ENCODE data around the gene ZNF516.

ZNF516 gene

GRCh38 chr18:76521417-76522121 lies 26.5 kb upstream of the ZNF516 start:
- Histone ChIP-seq H4K20me1 (ENCODE audit: insufficient read depth, low read length) (no peaks in the 10 kb centered on the region), H3K36me3 (ENCODE audit: insufficient read depth, low read length) (no peaks in the 10 kb centered on the region), H3K9ac (ENCODE audit: low read depth, low read length) (no peak overlapping the region), H2AFZ (ENCODE audit: low read depth, low read length) (no peak overlapping the region), H3K4me1 (ENCODE audit: insufficient read depth, low read length) (no peaks in the 10 kb centered on the region), H3K27ac (ENCODE audit: low read length) (no peak overlapping the region), H3K27me3 (ENCODE audit: insufficient read depth, low read length, poor library complexity) (peaks cover 20% of the 10 kb centered on the region), H3K9me3 (ENCODE audit: insufficient read depth, low read length, severe bottlenecking) (no peaks in the 10 kb centered on the region), H3K4me2 (ENCODE audit: insufficient read depth, low read length) (no peak overlapping the region), H3K4me3 (ENCODE audit: low read depth in 1 of 2, low read length in 2 of 2) (no peak overlapping the region), H3K79me2 (ENCODE audit: insufficient read depth, low read length) (no peaks in the 10 kb centered on the region)
- ATAC-seq (ENCODE audit: insufficient read depth, low read depth) = no peak
- TF ChIP-seq CTCF (IDR thresholded peaks at IDR 0.05; ENCODE audit: borderline replicate concordance, extremely low read depth, low read length, poor library complexity, severe bottlenecking) (no peak), EZH2 (IDR thresholded peaks at IDR 0.05; ENCODE audit: borderline replicate concordance, low read depth, low read length, severe bottlenecking) (no peak)
- no peak for DNase-seq

- Histone ChIP-seq H2AFZ (ENCODE audit: low read depth, low read length) (no peak overlapping the region), H3K9ac (ENCODE audit: low read depth, low read length) (no peak overlapping the region), H3K36me3 (ENCODE audit: insufficient read depth, low read length) (no peaks in the 10 kb centered on the region), H3K4me1 (ENCODE audit: insufficient read depth, low read length) (no peaks in the 10 kb centered on the region), H3K27ac (ENCODE audit: low read length) (no peak overlapping the region), H3K27me3 (ENCODE audit: insufficient read depth, low read length, poor library complexity) (peaks cover 14% of the 10 kb centered on the region), H3K9me3 (ENCODE audit: insufficient read depth, low read length, severe bottlenecking) (no peaks in the 10 kb centered on the region), H3K4me3 (ENCODE audit: low read depth in 1 of 2, low read length in 2 of 2) (no peak overlapping the region), H3K4me2 (ENCODE audit: insufficient read depth, low read length) (no peak overlapping the region), H4K20me1 (ENCODE audit: insufficient read depth, low read length) (no peaks in the 10 kb centered on the region), H3K79me2 (ENCODE audit: insufficient read depth, low read length) (no peaks in the 10 kb centered on the region)
- ATAC-seq (ENCODE audit: insufficient read depth, low read depth) (no peak), DNase-seq (no peak)
- no peak for TF ChIP-seq EZH2 (IDR thresholded peaks at IDR 0.05; ENCODE audit: borderline replicate concordance, low read depth, low read length, severe bottlenecking)
- no peak for TF ChIP-seq CTCF (IDR thresholded peaks at IDR 0.05; ENCODE audit: borderline replicate concordance, extremely low read depth, low read length, poor library complexity, severe bottlenecking)
Measured at GRCh38 chr18:76518860-76519538, 24.0 kb upstream of the ZNF516 start.

- Histone ChIP-seq H3K36me3 (ENCODE audit: insufficient read depth, low read length) (no peaks in the 10 kb centered on the region), H3K4me3 (ENCODE audit: low read depth in 1 of 2, low read length in 2 of 2) (no peak overlapping the region), H3K79me2 (ENCODE audit: insufficient read depth, low read length) (no peaks in the 10 kb centered on the region), H3K9ac (ENCODE audit: low read depth, low read length) (no peak overlapping the region), H4K20me1 (ENCODE audit: insufficient read depth, low read length) (no peaks in the 10 kb centered on the region), H3K4me1 (ENCODE audit: insufficient read depth, low read length) (no peaks in the 10 kb centered on the region), H3K27ac (ENCODE audit: low read length) (no peak overlapping the region), H3K27me3 (ENCODE audit: insufficient read depth, low read length, poor library complexity) (peaks cover 14% of the 10 kb centered on the region), H2AFZ (ENCODE audit: low read depth, low read length) (no peak overlapping the region), H3K4me2 (ENCODE audit: insufficient read depth, low read length) (no peak overlapping the region), H3K9me3 (ENCODE audit: insufficient read depth, low read length, severe bottlenecking) (no peaks in the 10 kb centered on the region)
- ATAC-seq (ENCODE audit: insufficient read depth, low read depth) = no peak
- DNase-seq = no peak
- TF ChIP-seq EZH2 (IDR thresholded peaks at IDR 0.05; ENCODE audit: borderline replicate concordance, low read depth, low read length, severe bottlenecking) (no peak), CTCF (IDR thresholded peaks at IDR 0.05; ENCODE audit: borderline replicate concordance, extremely low read depth, low read length, poor library complexity, severe bottlenecking) (no peak)
Measured at GRCh38 chr18:76518123-76518859, 23.2 kb upstream of the ZNF516 start.
